CD4-positive, alpha-beta T cell treated with Interleukin-2 at 100 ng/mL for 4 hours (primary cell): Measurements from ENCODE around the gene GPR137B.
"Not testable (repeated sequence)": the region's sequence is repeated elsewhere in the genome, so short reads cannot be mapped to it uniquely, and the experiment has no call there.

Experiments used
- DNase-seq: peaks from one replicate; pipeline ENCODE4 v3.0.0-alpha.2; 2020; ENCODE audit warnings: low spot score

GPR137B gene

GRCh38 chr1:236161755-236162154 is 19.4 kb downstream of the GPR137B start:
- DNase-seq, result not testable (repeated sequence)

- DNase-seq, result no peak
Observed at GRCh38 chr1:236163463-236164153, 21.3 kb downstream of the GPR137B start.

GRCh38 chr1:236164273-236164672 is 21.9 kb downstream of the GPR137B start:
- DNase-seq, result no peak

- DNase-seq, result no peak
Observed at GRCh38 chr1:236165238-236165981, 23.1 kb downstream of the GPR137B start.

GRCh38 chr1:236166041-236166440 is 23.7 kb downstream of the GPR137B start:
- DNase-seq, result no peak

GRCh38 chr1:236167154-236167553 is 24.8 kb downstream of the GPR137B start:
- DNase-seq, result no peak

- DNase-seq, result no peak
Observed at GRCh38 chr1:236167578-236167977, 25.2 kb downstream of the GPR137B start.

GRCh38 chr1:236168716-236169429 is 26.5 kb downstream of the GPR137B start:
- DNase-seq, result no peak

GRCh38 chr1:236172041-236172579 is 29.8 kb downstream of the GPR137B start:
- DNase-seq, result no peak

GRCh38 chr1:236173174-236173767 is 30.9 kb downstream of the GPR137B start:
- no peak for DNase-seq

GRCh38 chr1:236175642-236176336 is 33.5 kb downstream of the GPR137B start:
- no peak for DNase-seq

GRCh38 chr1:236176337-236177336 is 34.3 kb downstream of the GPR137B start:
- DNase-seq, result no peak

- DNase-seq, result no peak
Observed at GRCh38 chr1:236179634-236180033, 37.3 kb downstream of the GPR137B start.

- DNase-seq, result no peak
Observed at GRCh38 chr1:236181059-236181458, 38.7 kb downstream of the GPR137B start.

GRCh38 chr1:236185687-236186086 is 43.3 kb downstream of the GPR137B start:
- no peak for DNase-seq

- not testable (repeated sequence) for DNase-seq
Observed at GRCh38 chr1:236186471-236186870, 44.1 kb downstream of the GPR137B start.

- not testable (repeated sequence) for DNase-seq
Observed at GRCh38 chr1:236188084-236188483, 45.7 kb downstream of the GPR137B start.

GRCh38 chr1:236193184-236193583 is 50.8 kb downstream of the GPR137B start:
- no peak for DNase-seq

GRCh38 chr1:236200925-236201324 is 58.6 kb downstream of the GPR137B start:
- no peak for DNase-seq

GRCh38 chr1:236201786-236202185 is 59.4 kb downstream of the GPR137B start:
- DNase-seq, result no peak
